Measurements from ENCODE around the gene SGSM2.

Gene SGSM2

GRCh38 chr17:2362881-2363280 lies 25.6 kb downstream of the SGSM2 start:
- H3K4me3 ChIP-seq (ENCODE audit: low read depth, low read length) = no peak overlapping the region
- no peak overlapping the region for H3K9ac ChIP-seq (ENCODE audit: low read depth, low read length)
- H3K36me3 ChIP-seq (ENCODE audit: control insufficient read depth, insufficient read depth, low read length) = peaks cover 34% of the 10 kb centered on the region
- H3K4me1 ChIP-seq (ENCODE audit: control insufficient read depth, insufficient read depth, low read length) = no peaks in the 10 kb centered on the region
- H3K27me3 ChIP-seq (ENCODE audit: control insufficient read depth, insufficient read depth, low read length) = no peaks in the 10 kb centered on the region
- H3K9me3 ChIP-seq (ENCODE audit: control insufficient read depth, insufficient read depth, low read length) = no peaks in the 10 kb centered on the region

- Histone ChIP-seq H3K4me1 (ENCODE audit: control insufficient read depth, insufficient read depth, low read length) (no peaks in the 10 kb centered on the region), H3K36me3 (ENCODE audit: control insufficient read depth, insufficient read depth, low read length) (peaks cover 36% of the 10 kb centered on the region), H3K9me3 (ENCODE audit: control insufficient read depth, insufficient read depth, low read length) (no peaks in the 10 kb centered on the region), H3K27me3 (ENCODE audit: control insufficient read depth, insufficient read depth, low read length) (no peaks in the 10 kb centered on the region), H3K9ac (ENCODE audit: low read depth, low read length) (no peak overlapping the region), H3K4me3 (ENCODE audit: low read depth, low read length) (no peak overlapping the region)
Measured at GRCh38 chr17:2363318-2363717, 26.0 kb downstream of the SGSM2 start.

- no peak overlapping the region for H3K4me3 ChIP-seq (ENCODE audit: low read depth, low read length)
- H3K27me3 ChIP-seq (ENCODE audit: control insufficient read depth, insufficient read depth, low read length) = no peaks in the 10 kb centered on the region
- H3K36me3 ChIP-seq (ENCODE audit: control insufficient read depth, insufficient read depth, low read length) = peaks cover 36% of the 10 kb centered on the region
- no peaks in the 10 kb centered on the region for H3K4me1 ChIP-seq (ENCODE audit: control insufficient read depth, insufficient read depth, low read length)
- H3K9ac ChIP-seq (ENCODE audit: low read depth, low read length) = no peak overlapping the region
- no peaks in the 10 kb centered on the region for H3K9me3 ChIP-seq (ENCODE audit: control insufficient read depth, insufficient read depth, low read length)
Measured at GRCh38 chr17:2363851-2364762, 26.8 kb downstream of the SGSM2 start.

- Histone ChIP-seq H3K4me1 (ENCODE audit: control insufficient read depth, insufficient read depth, low read length) (no peaks in the 10 kb centered on the region), H3K4me3 (ENCODE audit: low read depth, low read length) (no peak overlapping the region), H3K9ac (ENCODE audit: low read depth, low read length) (no peak overlapping the region), H3K9me3 (ENCODE audit: control insufficient read depth, insufficient read depth, low read length) (no peaks in the 10 kb centered on the region), H3K27me3 (ENCODE audit: control insufficient read depth, insufficient read depth, low read length) (no peaks in the 10 kb centered on the region), H3K36me3 (ENCODE audit: control insufficient read depth, insufficient read depth, low read length) (peaks cover 36% of the 10 kb centered on the region)
Measured at GRCh38 chr17:2364763-2365116, 27.4 kb downstream of the SGSM2 start.

GRCh38 chr17:2365132-2365531 lies 27.8 kb downstream of the SGSM2 start:
- Histone ChIP-seq H3K9me3 (ENCODE audit: control insufficient read depth, insufficient read depth, low read length) (no peaks in the 10 kb centered on the region), H3K4me1 (ENCODE audit: control insufficient read depth, insufficient read depth, low read length) (no peaks in the 10 kb centered on the region), H3K4me3 (ENCODE audit: low read depth, low read length) (no peak overlapping the region), H3K36me3 (ENCODE audit: control insufficient read depth, insufficient read depth, low read length) (peaks cover 36% of the 10 kb centered on the region), H3K9ac (ENCODE audit: low read depth, low read length) (no peak overlapping the region), H3K27me3 (ENCODE audit: control insufficient read depth, insufficient read depth, low read length) (no peaks in the 10 kb centered on the region)

- Histone ChIP-seq H3K9ac (ENCODE audit: low read depth, low read length) (no peak overlapping the region), H3K4me1 (ENCODE audit: control insufficient read depth, insufficient read depth, low read length) (no peaks in the 10 kb centered on the region), H3K36me3 (ENCODE audit: control insufficient read depth, insufficient read depth, low read length) (peaks cover 36% of the 10 kb centered on the region), H3K4me3 (ENCODE audit: low read depth, low read length) (no peak overlapping the region), H3K9me3 (ENCODE audit: control insufficient read depth, insufficient read depth, low read length) (no peaks in the 10 kb centered on the region), H3K27me3 (ENCODE audit: control insufficient read depth, insufficient read depth, low read length) (no peaks in the 10 kb centered on the region)
Measured at GRCh38 chr17:2366747-2367494, 29.6 kb downstream of the SGSM2 start.

GRCh38 chr17:2368359-2368758 lies 31.1 kb downstream of the SGSM2 start:
- H3K9me3 ChIP-seq (ENCODE audit: control insufficient read depth, insufficient read depth, low read length) = no peaks in the 10 kb centered on the region
- peak overlapping the region; percentile 37 for H3K9ac ChIP-seq (ENCODE audit: low read depth, low read length)
- peaks cover 36% of the 10 kb centered on the region for H3K36me3 ChIP-seq (ENCODE audit: control insufficient read depth, insufficient read depth, low read length)
- H3K4me1 ChIP-seq (ENCODE audit: control insufficient read depth, insufficient read depth, low read length) = no peaks in the 10 kb centered on the region
- no peak overlapping the region for H3K4me3 ChIP-seq (ENCODE audit: low read depth, low read length)
- H3K27me3 ChIP-seq (ENCODE audit: control insufficient read depth, insufficient read depth, low read length) = no peaks in the 10 kb centered on the region

GRCh38 chr17:2369039-2369438 lies 31.7 kb downstream of the SGSM2 start:
- Histone ChIP-seq H3K4me1 (ENCODE audit: control insufficient read depth, insufficient read depth, low read length) (no peaks in the 10 kb centered on the region), H3K4me3 (ENCODE audit: low read depth, low read length) (no peak overlapping the region), H3K9ac (ENCODE audit: low read depth, low read length) (peak overlapping the region; percentile 37), H3K27me3 (ENCODE audit: control insufficient read depth, insufficient read depth, low read length) (no peaks in the 10 kb centered on the region), H3K36me3 (ENCODE audit: control insufficient read depth, insufficient read depth, low read length) (peaks cover 34% of the 10 kb centered on the region), H3K9me3 (ENCODE audit: control insufficient read depth, insufficient read depth, low read length) (no peaks in the 10 kb centered on the region)

- Histone ChIP-seq H3K36me3 (ENCODE audit: control insufficient read depth, insufficient read depth, low read length) (peaks cover 31% of the 10 kb centered on the region), H3K9me3 (ENCODE audit: control insufficient read depth, insufficient read depth, low read length) (no peaks in the 10 kb centered on the region), H3K27me3 (ENCODE audit: control insufficient read depth, insufficient read depth, low read length) (no peaks in the 10 kb centered on the region), H3K4me1 (ENCODE audit: control insufficient read depth, insufficient read depth, low read length) (no peaks in the 10 kb centered on the region), H3K9ac (ENCODE audit: low read depth, low read length) (no peak overlapping the region), H3K4me3 (ENCODE audit: low read depth, low read length) (no peak overlapping the region)
Measured at GRCh38 chr17:2369551-2370210, 32.4 kb downstream of the SGSM2 start.

- peaks cover 31% of the 10 kb centered on the region for H3K36me3 ChIP-seq (ENCODE audit: control insufficient read depth, insufficient read depth, low read length)
- H3K27me3 ChIP-seq (ENCODE audit: control insufficient read depth, insufficient read depth, low read length) = no peaks in the 10 kb centered on the region
- no peak overlapping the region for H3K4me3 ChIP-seq (ENCODE audit: low read depth, low read length)
- H3K4me1 ChIP-seq (ENCODE audit: control insufficient read depth, insufficient read depth, low read length) = no peaks in the 10 kb centered on the region
- H3K9ac ChIP-seq (ENCODE audit: low read depth, low read length) = no peak overlapping the region
- no peaks in the 10 kb centered on the region for H3K9me3 ChIP-seq (ENCODE audit: control insufficient read depth, insufficient read depth, low read length)
Measured at GRCh38 chr17:2370211-2370589, 32.9 kb downstream of the SGSM2 start.

- no peaks in the 10 kb centered on the region for H3K9me3 ChIP-seq (ENCODE audit: control insufficient read depth, insufficient read depth, low read length)
- H3K9ac ChIP-seq (ENCODE audit: low read depth, low read length) = no peak overlapping the region
- H3K4me1 ChIP-seq (ENCODE audit: control insufficient read depth, insufficient read depth, low read length) = no peaks in the 10 kb centered on the region
- H3K27me3 ChIP-seq (ENCODE audit: control insufficient read depth, insufficient read depth, low read length) = no peaks in the 10 kb centered on the region
- H3K4me3 ChIP-seq (ENCODE audit: low read depth, low read length) = no peak overlapping the region
- H3K36me3 ChIP-seq (ENCODE audit: control insufficient read depth, insufficient read depth, low read length) = peaks cover 31% of the 10 kb centered on the region
Measured at GRCh38 chr17:2371183-2372130, 34.2 kb downstream of the SGSM2 start.

All from iPS-15b (cell line).